ENCODE measurements around the gene IDH2.
"Not testable (repeated sequence)": the region's sequence is repeated elsewhere in the genome, so short reads cannot be mapped to it uniquely, and the experiment has no call there.

The IDH2 gene

GRCh38 chr15:90072978-90073640 is 29.2 kb downstream of the IDH2 start:
- H3K27ac ChIP-seq (ENCODE audit: low read depth, low read length) = no peak overlapping the region
- H3K4me3 ChIP-seq (ENCODE audit: low read length) = no peak overlapping the region
- no peaks in the 10 kb centered on the region for H3K27me3 ChIP-seq (ENCODE audit: control insufficient read depth, low read length)
- H3K4me2 ChIP-seq (ENCODE audit: low read length) = no peak overlapping the region
- no peaks in the 10 kb centered on the region for H3K9me3 ChIP-seq (ENCODE audit: control insufficient read depth, insufficient read depth, low read length)
- peaks cover 19% of the 10 kb centered on the region for H3K4me1 ChIP-seq (ENCODE audit: control insufficient read depth, low read length)
- TF ChIP-seq EZH2phosphoT487 (IDR thresholded peaks at IDR 0.05; ENCODE audit: borderline replicate concordance, low read length) = no peak
- H3F3A ChIP-seq (ENCODE audit: control insufficient read depth, insufficient read depth) = no peaks in the 10 kb centered on the region
- no peaks in the 10 kb centered on the region for H3K9me2 ChIP-seq (replicated peaks; ENCODE audit: control insufficient read depth, low read length)
- H3K79me2 ChIP-seq (ENCODE audit: control insufficient read depth, low read length) = peaks cover 8% of the 10 kb centered on the region; the same call in 1 of the 2 replicates
- H3K36me3 ChIP-seq (ENCODE audit: control insufficient read depth, low read length) = peaks cover 37% of the 10 kb centered on the region
- no peaks in the 10 kb centered on the region for H4K20me1 ChIP-seq (ENCODE audit: control insufficient read depth, insufficient read depth, low read depth, low read length)

DNA sequence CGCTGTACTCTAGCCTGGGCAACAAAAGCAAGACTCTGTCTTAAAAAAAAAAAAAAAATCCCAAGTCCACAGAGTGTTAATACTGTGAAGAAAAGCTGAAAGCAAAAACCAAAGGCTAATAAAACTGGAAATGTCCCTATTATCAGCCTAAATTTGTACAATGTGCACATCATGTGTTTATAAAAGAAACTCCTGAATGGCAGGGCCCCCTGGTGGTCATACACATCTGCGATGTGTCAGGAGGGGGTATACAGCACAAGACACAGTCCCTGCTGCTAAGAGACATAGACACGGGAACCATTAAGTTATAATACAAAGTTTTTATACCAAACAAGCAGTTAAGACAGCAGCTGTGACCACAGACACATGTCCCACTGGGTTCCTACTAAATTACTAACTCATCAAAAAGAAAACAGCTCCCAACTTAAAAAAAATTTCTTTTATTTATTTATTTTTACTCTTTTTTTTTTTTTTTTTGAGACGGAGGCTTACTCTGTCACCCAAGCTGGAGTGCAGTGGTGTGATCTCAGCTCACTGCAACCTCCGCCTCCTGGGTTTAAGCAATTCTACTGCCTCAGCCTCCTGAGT is 31.0 kb downstream of the IDH2 start:
- peaks cover 19% of the 10 kb centered on the region for H3K4me1 ChIP-seq (ENCODE audit: control insufficient read depth, low read length)
- no peaks in the 10 kb centered on the region for H3K9me3 ChIP-seq (ENCODE audit: control insufficient read depth, insufficient read depth, low read length)
- H3K4me2 ChIP-seq (ENCODE audit: low read length) = peak overlapping the region; percentile 26; the same call in 1 of the 2 replicates
- TF ChIP-seq, protein P1, sequence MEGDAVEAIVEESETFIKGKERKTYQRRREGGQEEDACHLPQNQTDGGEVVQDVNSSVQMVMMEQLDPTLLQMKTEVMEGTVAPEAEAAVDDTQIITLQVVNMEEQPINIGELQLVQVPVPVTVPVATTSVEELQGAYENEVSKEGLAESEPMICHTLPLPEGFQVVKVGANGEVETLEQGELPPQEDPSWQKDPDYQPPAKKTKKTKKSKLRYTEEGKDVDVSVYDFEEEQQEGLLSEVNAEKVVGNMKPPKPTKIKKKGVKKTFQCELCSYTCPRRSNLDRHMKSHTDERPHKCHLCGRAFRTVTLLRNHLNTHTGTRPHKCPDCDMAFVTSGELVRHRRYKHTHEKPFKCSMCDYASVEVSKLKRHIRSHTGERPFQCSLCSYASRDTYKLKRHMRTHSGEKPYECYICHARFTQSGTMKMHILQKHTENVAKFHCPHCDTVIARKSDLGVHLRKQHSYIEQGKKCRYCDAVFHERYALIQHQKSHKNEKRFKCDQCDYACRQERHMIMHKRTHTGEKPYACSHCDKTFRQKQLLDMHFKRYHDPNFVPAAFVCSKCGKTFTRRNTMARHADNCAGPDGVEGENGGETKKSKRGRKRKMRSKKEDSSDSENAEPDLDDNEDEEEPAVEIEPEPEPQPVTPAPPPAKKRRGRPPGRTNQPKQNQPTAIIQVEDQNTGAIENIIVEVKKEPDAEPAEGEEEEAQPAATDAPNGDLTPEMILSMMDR (IDR thresholded peaks at IDR 0.05; ENCODE audit: low read depth, low read length, poor library complexity, severe bottlenecking) = peak; percentile 88
- TF ChIP-seq EZH2phosphoT487 (IDR thresholded peaks at IDR 0.05; ENCODE audit: borderline replicate concordance, low read length) = no peak
- no peaks in the 10 kb centered on the region for H3F3A ChIP-seq (ENCODE audit: control insufficient read depth, insufficient read depth)
- no peaks in the 10 kb centered on the region for H3K9me2 ChIP-seq (replicated peaks; ENCODE audit: control insufficient read depth, low read length)
- no peak overlapping the region for H3K27ac ChIP-seq (ENCODE audit: low read depth, low read length)
- H4K20me1 ChIP-seq (ENCODE audit: control insufficient read depth, insufficient read depth, low read depth, low read length) = no peaks in the 10 kb centered on the region
- H3K27me3 ChIP-seq (ENCODE audit: control insufficient read depth, low read length) = no peaks in the 10 kb centered on the region
- peaks cover 8% of the 10 kb centered on the region; the same call in 1 of the 2 replicates for H3K79me2 ChIP-seq (ENCODE audit: control insufficient read depth, low read length)
- H3K36me3 ChIP-seq (ENCODE audit: control insufficient read depth, low read length) = peaks cover 38% of the 10 kb centered on the region
- no peak overlapping the region for H3K4me3 ChIP-seq (ENCODE audit: low read length)

DNA sequence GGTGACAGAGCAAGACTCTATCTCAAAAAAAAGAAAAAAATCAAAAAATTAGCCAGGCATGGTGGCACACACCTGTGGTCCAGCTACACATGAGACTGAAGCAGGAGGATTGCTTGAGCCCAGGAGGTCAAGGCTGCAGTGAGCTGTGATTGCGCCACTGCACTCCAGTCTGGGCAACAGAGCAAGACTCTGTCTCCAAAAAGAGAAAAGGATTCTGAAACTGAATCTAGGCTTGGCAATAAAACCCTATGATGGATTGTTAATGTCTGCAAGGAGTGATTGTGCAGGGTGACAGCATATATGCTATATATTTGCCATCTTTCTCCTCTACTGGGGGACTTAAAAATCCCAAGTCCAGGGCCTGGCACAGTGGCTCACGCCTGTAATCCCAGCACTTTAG is 31.6 kb downstream of the IDH2 start:
- Histone ChIP-seq H3K27ac (ENCODE audit: low read depth, low read length) (peak overlapping the region; percentile 24), H3K36me3 (ENCODE audit: control insufficient read depth, low read length) (peaks cover 34% of the 10 kb centered on the region), H3K4me1 (ENCODE audit: control insufficient read depth, low read length) (peaks cover 20% of the 10 kb centered on the region)
- not testable (repeated sequence) for H3K9me2 ChIP-seq (replicated peaks; ENCODE audit: control insufficient read depth, low read length); H3K4me2 ChIP-seq (ENCODE audit: low read length); H4K20me1 ChIP-seq (ENCODE audit: control insufficient read depth, insufficient read depth, low read depth, low read length); H3F3A ChIP-seq (ENCODE audit: control insufficient read depth, insufficient read depth); H3K4me3 ChIP-seq (ENCODE audit: low read length); H3K27me3 ChIP-seq (ENCODE audit: control insufficient read depth, low read length); H3K9me3 ChIP-seq (ENCODE audit: control insufficient read depth, insufficient read depth, low read length); H3K79me2 ChIP-seq (ENCODE audit: control insufficient read depth, low read length)

GRCh38 chr15:90067953-90068606 is 34.2 kb downstream of the IDH2 start:
- no peak overlapping the region for H3K4me2 ChIP-seq (ENCODE audit: low read length)
- no peak overlapping the region for H3K27ac ChIP-seq (ENCODE audit: low read depth, low read length)
- peaks cover 46% of the 10 kb centered on the region for H3K4me1 ChIP-seq (ENCODE audit: control insufficient read depth, low read length)
- no peaks in the 10 kb centered on the region for H4K20me1 ChIP-seq (ENCODE audit: control insufficient read depth, insufficient read depth, low read depth, low read length)
- H3K36me3 ChIP-seq (ENCODE audit: control insufficient read depth, low read length) = peaks cover 22% of the 10 kb centered on the region
- no peaks in the 10 kb centered on the region for H3K27me3 ChIP-seq (ENCODE audit: control insufficient read depth, low read length)
- no peak overlapping the region for H3K4me3 ChIP-seq (ENCODE audit: low read length)
- no peaks in the 10 kb centered on the region for H3K9me3 ChIP-seq (ENCODE audit: control insufficient read depth, insufficient read depth, low read length)
- H3K9me2 ChIP-seq (replicated peaks; ENCODE audit: control insufficient read depth, low read length) = no peaks in the 10 kb centered on the region
- peaks cover 22% of the 10 kb centered on the region for H3K79me2 ChIP-seq (ENCODE audit: control insufficient read depth, low read length)
- peaks cover 6% of the 10 kb centered on the region; the same call in 1 of the 2 replicates for H3F3A ChIP-seq (ENCODE audit: control insufficient read depth, insufficient read depth)
- TF ChIP-seq, protein P1 (IDR thresholded peaks at IDR 0.05; ENCODE audit: low read depth, low read length, poor library complexity, severe bottlenecking) = no peak
- TF ChIP-seq EZH2phosphoT487 (IDR thresholded peaks at IDR 0.05; ENCODE audit: borderline replicate concordance, low read length) = no peak
